Endothelial cell (in vitro differentiated cells): Measurements from ENCODE around the gene TTC4. TPM values are rescaled to one million over a fixed set of nuclear protein-coding genes. Genes with fewer than 3 reads are reported as not detected.

Experiments used
- DNase-seq: peaks from one replicate; pipeline ENCODE4 v3.0.0; 2021; ENCODE audit warnings: low spot score
- H3K27ac Mint-ChIP-seq: one replicate; pipeline ENCODE4 v1.8.0; 2021; ENCODE audit warnings: mixed read lengths, inconsistent platforms; ENCODE audit not compliant: unreplicated experiment
- H3K27me3 Mint-ChIP-seq: one replicate; pipeline ENCODE4 v1.8.0; 2021; ENCODE audit warnings: mild to moderate bottlenecking, moderate library complexity, mixed read lengths, inconsistent platforms; ENCODE audit not compliant: unreplicated experiment
- H3K36me3 Mint-ChIP-seq: one replicate; pipeline ENCODE4 v1.8.0; 2021; ENCODE audit warnings: mild to moderate bottlenecking, low read depth, mixed read lengths, inconsistent platforms; ENCODE audit not compliant: unreplicated experiment
- H3K4me1 Mint-ChIP-seq: one replicate; pipeline ENCODE4 v1.8.0; 2021; ENCODE audit warnings: mild to moderate bottlenecking, mixed read lengths, inconsistent platforms; ENCODE audit not compliant: unreplicated experiment
- H3K4me3 Mint-ChIP-seq: one replicate; pipeline ENCODE4 v1.8.0; 2021; ENCODE audit warnings: mild to moderate bottlenecking, mixed read lengths, inconsistent platforms; ENCODE audit not compliant: unreplicated experiment
- H3K9me3 Mint-ChIP-seq: one replicate; pipeline ENCODE4 v1.8.0; 2021; ENCODE audit warnings: mixed read lengths, inconsistent platforms; ENCODE audit not compliant: unreplicated experiment
- CTCF ChIP-seq: fragments of 200-600 bp; sonication (generic); IDR thresholded peaks from one replicate; pipeline ENCODE4 v1.5.0; 2021; ENCODE audit warnings: antibody characterized with exemption; ENCODE audit not compliant: unreplicated experiment
- total RNA-seq: library from RNA; stranded (reverse); fragmentation: NEBNext Ultra II Directional; extraction: Animal tissue kit (Norgen Biotek cat#: 25700); gene quantifications from one replicate; pipeline ENCODE4 v1.2.1, GENCODE V29; 2021; ENCODE audit not compliant: unreplicated experiment

TTC4 gene
- total RNA-seq, 1 donor from 2014 or later, result 16.4 TPM

- no peak overlapping the region for H3K4me3 Mint-ChIP-seq
- no peaks in the 10 kb centered on the region for H3K4me1 Mint-ChIP-seq
- H3K27me3 Mint-ChIP-seq, result peaks cover 4% of the 10 kb centered on the region
- no peaks in the 10 kb centered on the region for H3K36me3 Mint-ChIP-seq
- H3K27ac Mint-ChIP-seq, result no peak overlapping the region
- H3K9me3 Mint-ChIP-seq, result no peaks in the 10 kb centered on the region
- no peak for TF ChIP-seq CTCF
- no peak for DNase-seq
These were observed 7.3 kb upstream of the TTC4 start for GRCh38 chr1:54708385-54708784.

GRCh38 chr1:54709547-54710292 is 5.9 kb upstream of the TTC4 start:
- no peaks in the 10 kb centered on the region for H3K4me1 Mint-ChIP-seq
- H3K9me3 Mint-ChIP-seq, result no peaks in the 10 kb centered on the region
- no peak overlapping the region for H3K27ac Mint-ChIP-seq
- no peaks in the 10 kb centered on the region for H3K36me3 Mint-ChIP-seq
- no peak for DNase-seq
- TF ChIP-seq CTCF, result no peak
- H3K4me3 Mint-ChIP-seq, result no peak overlapping the region
- peaks cover 4% of the 10 kb centered on the region for H3K27me3 Mint-ChIP-seq

DNA sequence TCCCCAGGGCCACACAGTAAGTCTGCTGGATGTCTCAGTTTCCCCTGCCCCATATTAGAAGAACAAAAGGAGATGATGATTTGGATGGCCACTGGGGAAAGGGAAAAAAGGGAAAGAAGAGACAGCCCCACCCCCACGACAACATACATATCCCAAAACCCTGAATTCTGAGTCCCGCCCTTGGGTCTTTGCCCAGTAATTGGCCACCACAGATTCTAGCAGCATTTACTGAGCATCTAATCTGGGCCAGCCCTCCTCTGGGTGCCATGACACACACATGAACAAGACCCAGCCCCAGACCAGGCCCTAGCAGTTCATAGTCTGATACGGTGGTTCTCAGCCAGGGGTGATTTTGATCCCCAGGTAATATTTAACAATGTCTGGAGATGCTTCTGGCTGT is 5.2 kb upstream of the TTC4 start:
- Mint-ChIP-seq H3K4me3 (no peak overlapping the region), H3K9me3 (no peaks in the 10 kb centered on the region), H3K27me3 (peaks cover 7% of the 10 kb centered on the region), H3K4me1 (peaks cover 4% of the 10 kb centered on the region), H3K27ac (no peak overlapping the region), H3K36me3 (no peaks in the 10 kb centered on the region)
- no peak for DNase-seq
- no peak for TF ChIP-seq CTCF

GRCh38 chr1:54710841-54711240 is 4.8 kb upstream of the TTC4 start:
- no peak for DNase-seq
- H3K4me1 Mint-ChIP-seq, result peaks cover 4% of the 10 kb centered on the region
- H3K9me3 Mint-ChIP-seq, result no peaks in the 10 kb centered on the region
- peaks cover 7% of the 10 kb centered on the region for H3K27me3 Mint-ChIP-seq
- no peak for TF ChIP-seq CTCF
- H3K36me3 Mint-ChIP-seq, result no peaks in the 10 kb centered on the region
- no peak overlapping the region for H3K27ac Mint-ChIP-seq
- H3K4me3 Mint-ChIP-seq, result no peak overlapping the region

DNA sequence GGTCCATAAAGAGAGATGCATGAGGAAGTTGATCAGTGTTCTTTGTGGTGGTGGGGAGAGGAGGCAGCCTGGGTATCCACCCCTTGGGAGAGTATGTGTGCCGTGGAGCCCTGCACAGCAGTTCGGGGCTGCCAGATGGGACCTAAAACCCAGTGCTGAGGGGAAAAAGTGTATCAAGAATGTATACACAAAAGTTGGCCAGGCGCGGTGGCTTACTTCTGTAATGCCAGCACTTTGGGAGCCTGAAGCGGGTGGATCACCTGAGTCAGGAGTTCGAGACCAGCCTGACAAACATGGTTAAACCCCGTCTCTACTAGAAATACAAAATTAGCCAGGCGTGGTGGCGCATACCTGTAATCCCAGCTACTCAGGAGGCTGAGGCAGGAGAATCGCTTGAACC is 4.1 kb upstream of the TTC4 start:
- DNase-seq, result no peak
- Mint-ChIP-seq H3K4me1 (peaks cover 8% of the 10 kb centered on the region), H3K4me3 (no peak overlapping the region), H3K9me3 (no peaks in the 10 kb centered on the region), H3K27ac (no peak overlapping the region), H3K27me3 (peaks cover 7% of the 10 kb centered on the region), H3K36me3 (no peaks in the 10 kb centered on the region)
- no peak for TF ChIP-seq CTCF
